HepG2 (cell line): Measurements from ENCODE around the gene ERLIN1. TPM values are rescaled to one million over a fixed set of nuclear protein-coding genes. Genes with fewer than 3 reads are reported as not detected.

Experiments
- ATAC-seq: fragments of 200-7000 bp; cut with Tn5 transposase; 3 replicates; pipeline ENCODE4 v1.9.1; 2020; ENCODE audit warnings: mild to moderate bottlenecking, moderate library complexity
- BruUV-seq: library from RNA; stranded (reverse); fragments of 400-500 nt; replicated peaks from 2 replicates; lab custom pipeline; 2021; lab: Mats Ljungman, UMichigan
- CTCF ChIA-PET: fragments of 300-600 bp; formaldehyde crosslinking; extraction: SDS; loops from one replicate; lab custom pipeline; 2021; ENCODE audit warnings: low total read pairs, inconsistent platforms, low intra/inter-chr PET ratio; lab: Yijun Ruan, JAX
- POLR2A ChIA-PET: fragments of 350-600 bp; sonication (Branson Sonifier 250); formaldehyde crosslinking; loops from one replicate; lab custom pipeline; 2020; ENCODE audit warnings: antibody characterized with exemption, inconsistent platforms; lab: Yijun Ruan, JAX
- DNase-seq: peaks from one replicate; pipeline ENCODE4 v3.0.0-alpha.2; 2015; ENCODE audit warnings: low spot score
- FAIRE-seq: peaks from 3 replicates; lab custom pipeline; 2011; peaks lifted over from hg19 to GRCh38; lab: Jason Lieb, UNC
- H2AFZ ChIP-seq: one replicate; pipeline ENCODE4 v1.6.1; 2011; ENCODE audit warnings: low read length, inconsistent platforms
- H3K27ac ChIP-seq: fragments of 300-600 bp; 3 replicates; pipeline ENCODE4 v1.8.0; 2011; ENCODE audit warnings: mixed run types, mild to moderate bottlenecking, mixed read lengths, low read length, inconsistent platforms; ENCODE audit not compliant: insufficient read depth; ENCODE audit errors: extremely low read length
- H3K27me3 ChIP-seq, 2 experiments: fragments of 200-600 bp in 1 of 2; 2 replicates in 1 of 2; 3 replicates in 1 of 2; pipeline versions ENCODE4 v1.6.0 to v1.8.0; 2011; ENCODE audit warnings: low read length in 2 of 2, mild to moderate bottlenecking in 2 of 2, moderate library complexity in 2 of 2, inconsistent platforms in 1 of 2; ENCODE audit not compliant: insufficient read depth in 2 of 2, control insufficient read depth in 1 of 2
- H3K36me3 ChIP-seq, 2 experiments: fragments of 200-600 bp in 1 of 2; replicated peaks in 1 of 2; 2 replicates in 1 of 2; 3 replicates in 1 of 2; pipeline versions ENCODE4 v1.5.1 to v1.8.0; 2011; ENCODE audit warnings: low read length in 2 of 2, inconsistent platforms in 1 of 2; ENCODE audit not compliant: insufficient read depth in 2 of 2, control insufficient read depth in 1 of 2
- H3K4me1 ChIP-seq: 2 replicates; pipeline ENCODE4 v1.5.1; 2012; ENCODE audit warnings: low read length, inconsistent platforms; ENCODE audit not compliant: insufficient read depth
- H3K4me2 ChIP-seq: 2 replicates; pipeline ENCODE4 v1.6.0; 2011; ENCODE audit warnings: low read depth, low read length, inconsistent platforms
- H3K4me3 ChIP-seq, 3 experiments: fragments of 200-600 bp in 1 of 3; sonication (generic), shearing (Covaris generic) in 1 of 3; replicated peaks in 1 of 3; 2 replicates each; pipeline ENCODE4 v1.5.1; 2011 to 2016; ENCODE audit warnings: low read length in 3 of 3, inconsistent platforms in 2 of 3, low read depth in 2 of 3, mild to moderate bottlenecking in 2 of 3, control low read depth in 1 of 3, mixed read lengths in 1 of 3; ENCODE audit not compliant: insufficient read depth in 1 of 3
- H3K79me2 ChIP-seq: one replicate; pipeline ENCODE4 v1.6.1; 2011; ENCODE audit warnings: low read length, inconsistent platforms; ENCODE audit not compliant: insufficient read depth
- H3K9ac ChIP-seq: 2 replicates; pipeline ENCODE4 v1.6.0; 2011; ENCODE audit warnings: mild to moderate bottlenecking, low read depth, low read length, inconsistent platforms; ENCODE audit not compliant: insufficient read depth
- H3K9me3 ChIP-seq: 2 replicates; pipeline ENCODE4 v1.5.1; 2012; ENCODE audit warnings: mild to moderate bottlenecking, low read length
- H4K20me1 ChIP-seq: 2 replicates; pipeline ENCODE4 v1.6.0; 2011; ENCODE audit warnings: inconsistent platforms, mild to moderate bottlenecking, low read length, moderate library complexity; ENCODE audit not compliant: insufficient read depth
- BHLHE40 ChIP-seq: IDR thresholded peaks from 2 replicates; pipeline ENCODE4 v1.6.1; 2011; ENCODE audit warnings: low read length, improper control_type of control experiment
- FOSL2 ChIP-seq: sonication (generic); formaldehyde crosslinking; IDR thresholded peaks from 2 replicates; pipeline ENCODE4 v1.4.0; 2020; ENCODE audit warnings: missing genetic modification reagents
- KDM5B ChIP-seq: sonication (generic); formaldehyde crosslinking; IDR thresholded peaks from 2 replicates; pipeline ENCODE4 v1.4.0; 2020; ENCODE audit warnings: missing genetic modification reagents, mild to moderate bottlenecking, borderline replicate concordance
- NFE2L1 ChIP-seq: sonication (generic); formaldehyde crosslinking; IDR thresholded peaks from 2 replicates; pipeline ENCODE4 v1.4.0; 2020; ENCODE audit warnings: missing genetic modification reagents, mild to moderate bottlenecking, borderline replicate concordance
- RFXANK ChIP-seq: IDR thresholded peaks from 2 replicates; pipeline ENCODE4 v1.6.1; 2016
- ZUFSP ChIP-seq: sonication (generic); formaldehyde crosslinking; IDR thresholded peaks from 2 replicates; pipeline ENCODE4 v1.9.0; 2021; ENCODE audit warnings: missing genetic modification reagents, mild to moderate bottlenecking, borderline replicate concordance
- WGBS: methylation state at CpG from one replicate; pipeline ENCODE4 v1.1.6; 2017; ENCODE audit warnings: low lambda C conversion rate; 5-methylcytosine and 5-hydroxymethylcytosine counted together
- in situ Hi-C: cut with HindIII; loops from 2 replicates; pipeline ENCODE4 v1.10.0; 2017; ENCODE audit warnings: low pct_unique_long_range_greater_than_20kb; ENCODE audit not compliant: extremely low pct_ligation_motif_present
- intact Hi-C: fragments of 100-400 bp; cut with micrococcal nuclease; formaldehyde crosslinking; loops from one replicate; pipeline ENCODE4 v1.10.0; 2022; ENCODE audit not compliant: unreplicated experiment
- polyA plus RNA-seq, 8 experiments: library from polyadenylated mRNA; depleted of rRNA in 3 of 8; stranded (reverse) in 7 of 8; unstranded in 1 of 8; fragments of >200 nt; fragmentation: Illumina TruSeq in 4 of 8; extraction: Trizol in 4 of 8; gene quantifications; 2 replicates each; pipeline versions ENCODE4 v1.2.1 to v1.2.3, GENCODE V29; 2011 to 2016; ENCODE audit warnings: low read depth in 4 of 8, missing spikeins in 1 of 8, mixed read lengths in 1 of 8; ENCODE audit not compliant: insufficient read depth in 1 of 8
- total RNA-seq, 5 experiments: library from RNA; depleted of rRNA; stranded (reverse); fragments of >200 nt; fragmentation: Illumina TruSeq; extraction: Trizol; gene quantifications; 2 replicates each; pipeline ENCODE4 v1.2.3, GENCODE V29; 2016; ENCODE audit warnings: low read depth in 1 of 5
- TF ChIP-seq, protein P1 (sequence below): sonication (generic); formaldehyde crosslinking; IDR thresholded peaks from 2 replicates; pipeline ENCODE4 v1.5.1; 2020; ENCODE audit warnings: mild to moderate bottlenecking, missing genetic modification reagents, moderate library complexity

The ERLIN1 gene
- total and polyA plus RNA-seq, 2 of the 13 experiments (the other 11 are each of a cell fraction or from before 2014, with no cell fraction given): 56.8 to 69.3 TPM

- H4K20me1 ChIP-seq: no peaks in the 10 kb centered on the region
- H3K9ac ChIP-seq: no peak overlapping the region
- no TSS peak for BruUV-seq
- FAIRE-seq: no peak
- ATAC-seq: no peak
- H3K27ac ChIP-seq: no peak overlapping the region
- H3K4me3 ChIP-seq: no peak overlapping the region
- WGBS: 96% methylated on average over 6 of the region's 6 CpGs
- CTCF ChIA-PET: no interaction called here
- 0 out of 2 replicates have a peak, but pooled peaks cover 7% of the 10 kb centered on the region for H3K4me1 ChIP-seq
- intact Hi-C loops: no loop called here
- in situ Hi-C loops: no loop called here
- DNase-seq: no peak
- H3K4me2 ChIP-seq: no peak overlapping the region
- H3K27me3 ChIP-seq: no peaks in the 10 kb centered on the region; a peak in 1 of 5 replicates
- no peak overlapping the region for H2AFZ ChIP-seq
- H3K36me3 ChIP-seq: peaks cover 22 to 61% of the 10 kb centered on the region in 2 experiments
- no peaks in the 10 kb centered on the region for H3K9me3 ChIP-seq
- POLR2A ChIA-PET: no interaction called here
- H3K79me2 ChIP-seq: no peaks in the 10 kb centered on the region
- TF ChIP-seq KDM5B (CRISPR knock-in tag) (no peak), NFE2L1 (CRISPR knock-in tag) (no peak)
Measured at GRCh38 chr10:100151723-100152300, 34.0 kb downstream of the ERLIN1 start.

DNA sequence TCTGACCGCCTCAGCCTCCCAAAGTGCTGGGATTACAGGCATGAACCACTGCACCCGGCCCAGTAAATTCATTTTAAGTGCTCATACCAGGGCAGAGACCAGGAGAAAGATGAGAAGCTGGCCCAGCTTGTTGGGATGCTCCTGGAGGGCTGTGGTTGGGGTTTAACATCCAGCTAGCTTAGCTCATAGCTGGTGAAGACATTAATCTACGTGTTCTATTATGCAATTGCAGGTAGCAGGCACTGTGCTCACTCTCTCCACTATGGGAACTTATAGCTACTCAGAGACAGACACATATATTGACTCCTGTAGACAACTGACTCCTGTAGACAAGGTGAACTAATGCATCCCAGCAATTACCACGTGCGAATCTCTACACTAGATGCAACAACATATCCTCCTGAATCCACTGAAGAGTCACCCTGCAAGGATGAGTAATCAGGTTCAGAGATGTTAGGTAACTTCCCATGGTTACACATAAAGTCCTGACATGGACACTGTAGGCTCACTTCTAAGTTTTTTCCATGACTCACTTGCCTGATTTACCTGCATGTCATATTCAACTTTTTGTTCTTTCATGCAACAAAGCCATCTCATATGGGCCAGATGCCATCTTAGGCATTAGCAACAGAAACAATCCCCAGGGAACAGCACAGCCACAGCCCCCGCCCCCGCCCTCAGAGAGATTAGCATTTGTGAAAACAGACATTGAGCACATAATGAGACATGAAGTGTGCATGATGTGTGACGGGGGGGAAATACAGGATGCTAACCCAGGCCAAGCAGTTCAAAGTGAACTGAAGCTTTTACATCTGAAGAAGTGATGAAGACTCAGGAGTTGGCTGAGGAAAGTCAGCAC lies 37.2 kb downstream of the ERLIN1 start:
- peaks cover 14 to 34% of the 10 kb centered on the region in 2 experiments; a peak in 4 of 5 replicates for H3K36me3 ChIP-seq
- H3K4me1 ChIP-seq: 0 out of 2 replicates have a peak, but pooled peaks cover 12% of the 10 kb centered on the region
- TF ChIP-seq ZUFSP (CRISPR knock-in tag) (no peak), RFXANK (CRISPR knock-in tag) (no peak), BHLHE40 (0 out of 2 replicates have a peak, but pooled peaks have one; percentile 11), FOSL2 (CRISPR knock-in tag) (peak; percentile 47)
- TF ChIP-seq, protein P1, sequence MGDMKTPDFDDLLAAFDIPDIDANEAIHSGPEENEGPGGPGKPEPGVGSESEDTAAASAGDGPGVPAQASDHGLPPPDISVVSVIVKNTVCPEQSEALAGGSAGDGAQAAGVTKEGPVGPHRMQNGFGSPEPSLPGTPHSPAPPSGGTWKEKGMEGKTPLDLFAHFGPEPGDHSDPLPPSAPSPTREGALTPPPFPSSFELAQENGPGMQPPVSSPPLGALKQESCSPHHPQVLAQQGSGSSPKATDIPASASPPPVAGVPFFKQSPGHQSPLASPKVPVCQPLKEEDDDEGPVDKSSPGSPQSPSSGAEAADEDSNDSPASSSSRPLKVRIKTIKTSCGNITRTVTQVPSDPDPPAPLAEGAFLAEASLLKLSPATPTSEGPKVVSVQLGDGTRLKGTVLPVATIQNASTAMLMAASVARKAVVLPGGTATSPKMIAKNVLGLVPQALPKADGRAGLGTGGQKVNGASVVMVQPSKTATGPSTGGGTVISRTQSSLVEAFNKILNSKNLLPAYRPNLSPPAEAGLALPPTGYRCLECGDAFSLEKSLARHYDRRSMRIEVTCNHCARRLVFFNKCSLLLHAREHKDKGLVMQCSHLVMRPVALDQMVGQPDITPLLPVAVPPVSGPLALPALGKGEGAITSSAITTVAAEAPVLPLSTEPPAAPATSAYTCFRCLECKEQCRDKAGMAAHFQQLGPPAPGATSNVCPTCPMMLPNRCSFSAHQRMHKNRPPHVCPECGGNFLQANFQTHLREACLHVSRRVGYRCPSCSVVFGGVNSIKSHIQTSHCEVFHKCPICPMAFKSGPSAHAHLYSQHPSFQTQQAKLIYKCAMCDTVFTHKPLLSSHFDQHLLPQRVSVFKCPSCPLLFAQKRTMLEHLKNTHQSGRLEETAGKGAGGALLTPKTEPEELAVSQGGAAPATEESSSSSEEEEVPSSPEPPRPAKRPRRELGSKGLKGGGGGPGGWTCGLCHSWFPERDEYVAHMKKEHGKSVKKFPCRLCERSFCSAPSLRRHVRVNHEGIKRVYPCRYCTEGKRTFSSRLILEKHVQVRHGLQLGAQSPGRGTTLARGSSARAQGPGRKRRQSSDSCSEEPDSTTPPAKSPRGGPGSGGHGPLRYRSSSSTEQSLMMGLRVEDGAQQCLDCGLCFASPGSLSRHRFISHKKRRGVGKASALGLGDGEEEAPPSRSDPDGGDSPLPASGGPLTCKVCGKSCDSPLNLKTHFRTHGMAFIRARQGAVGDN: no peak
- no peak overlapping the region for H2AFZ ChIP-seq
- ChIA-PET CTCF (no interaction called here), POLR2A (no interaction called here)
- intact Hi-C loops (no loop called here), in situ Hi-C loops (no loop called here)
- no TSS peak for BruUV-seq
- no peak overlapping the region for H3K4me3 ChIP-seq
- no peaks in the 10 kb centered on the region for H4K20me1 ChIP-seq
- H3K9me3 ChIP-seq: no peaks in the 10 kb centered on the region
- no peak overlapping the region for H3K4me2 ChIP-seq
- H3K9ac ChIP-seq: no peak overlapping the region
- no peaks in the 10 kb centered on the region for H3K79me2 ChIP-seq
- WGBS: 81% methylated on average over 8 of the region's 8 CpGs
- DNase-seq (peak; percentile 43), FAIRE-seq (no peak), ATAC-seq (peak; percentile 29; the same call in 1 of the 3 replicates)
- no peaks in the 10 kb centered on the region; a peak in 1 of 5 replicates for H3K27me3 ChIP-seq
- no peak overlapping the region for H3K27ac ChIP-seq
